Hematopoietic multipotent progenitor cell treated with erythropoietin and hydrocortisone succinate and interleukin-3 and kit ligand, for 4 days (in vitro differentiated cells): ENCODE results near the gene CHRNA3.

Experiments
- DNase-seq: peaks from one replicate; pipeline ENCODE4 v3.0.0-alpha.2; 2015

CHRNA3 gene

GRCh38 chr15:78620527-78621421, at the start of gene CHRNA3:
CHRNA3 (minus strand) TSS chr15:78620996; CDS start chr15:78620794, 202 bp downstream.
- no peak for DNase-seq

DNA sequence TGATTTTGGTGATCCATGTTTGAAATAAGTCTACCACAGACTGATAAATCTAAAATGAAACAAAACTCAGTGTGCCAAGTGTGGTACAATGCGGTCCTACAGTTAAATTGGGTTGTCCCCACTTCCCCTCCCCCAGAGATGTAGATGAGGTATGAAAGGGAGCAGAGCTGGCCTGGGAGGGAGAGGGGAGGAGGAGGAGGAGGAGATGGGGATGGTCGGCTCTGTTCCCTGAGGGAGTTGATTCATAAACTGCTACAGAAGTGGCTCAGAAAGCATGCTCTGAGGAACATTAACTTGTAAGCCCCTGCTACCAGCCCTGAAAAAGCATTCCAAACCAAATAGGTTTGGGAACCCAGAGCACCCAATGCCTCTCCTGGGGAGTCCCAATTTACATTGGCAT, 48.2 kb upstream of the CHRNA3 start:
- no peak for DNase-seq

DNA sequence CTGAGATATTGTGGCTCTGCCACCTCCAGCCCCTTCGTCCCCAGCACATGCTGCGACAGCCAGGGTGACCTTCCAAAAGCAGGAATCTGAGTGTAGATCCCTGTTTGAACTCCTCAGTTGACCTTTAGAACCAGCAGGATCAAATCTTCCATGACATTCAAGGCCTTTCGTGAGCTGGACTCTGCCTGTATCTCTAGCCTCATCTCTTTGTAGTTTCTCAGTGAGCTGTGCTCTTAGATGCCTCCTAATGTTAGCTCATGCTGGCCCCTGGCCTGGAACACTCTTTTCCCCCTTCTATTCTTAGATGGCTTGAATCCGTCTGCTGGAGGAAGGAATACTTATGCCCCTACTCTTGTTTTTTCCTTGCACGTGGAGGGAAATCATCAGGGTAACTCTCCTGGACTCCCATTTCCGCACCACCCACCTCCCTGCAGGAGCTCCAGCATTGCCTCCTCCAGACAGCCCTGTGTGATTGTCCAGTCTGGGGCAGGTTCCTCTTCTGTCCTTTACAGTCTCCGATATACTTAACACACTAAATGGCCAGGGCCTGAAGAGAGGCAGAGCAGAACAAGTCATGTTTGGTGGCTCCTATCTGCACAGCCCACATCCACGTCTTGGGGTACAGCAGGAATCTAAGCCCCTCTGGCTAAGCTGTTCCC, 46.9 kb upstream of the CHRNA3 start:
- DNase-seq = no peak

- DNase-seq = no peak
These were observed 45.2 kb upstream of the CHRNA3 start for GRCh38 chr15:78666010-78666409.

DNA sequence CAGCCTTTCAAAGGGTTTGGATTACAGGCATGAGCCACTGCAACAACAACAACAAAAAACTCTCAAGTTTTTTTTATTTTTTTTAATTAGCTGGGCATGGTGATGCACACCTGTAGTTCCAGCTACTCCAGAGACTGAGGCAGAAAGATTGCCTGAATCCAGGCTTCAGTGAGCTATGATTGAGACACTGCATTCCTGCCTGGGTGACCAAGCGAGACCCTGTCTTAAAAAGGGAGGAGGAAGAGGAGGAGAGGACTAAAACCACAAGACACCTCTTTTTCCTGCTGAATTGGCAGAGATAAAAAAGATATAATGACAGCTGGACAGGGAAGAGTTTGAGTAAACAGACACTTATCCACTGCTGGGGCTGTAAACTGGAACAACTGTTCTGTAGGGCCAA, 42.9 kb upstream of the CHRNA3 start:
- no peak for DNase-seq

- DNase-seq = no peak
These were observed 41.2 kb upstream of the CHRNA3 start for GRCh38 chr15:78662028-78662427.

GRCh38 chr15:78661001-78661400, 40.2 kb upstream of the CHRNA3 start:
- no peak for DNase-seq

- DNase-seq = no peak
These were observed 39.8 kb upstream of the CHRNA3 start for GRCh38 chr15:78660584-78660983.

DNA sequence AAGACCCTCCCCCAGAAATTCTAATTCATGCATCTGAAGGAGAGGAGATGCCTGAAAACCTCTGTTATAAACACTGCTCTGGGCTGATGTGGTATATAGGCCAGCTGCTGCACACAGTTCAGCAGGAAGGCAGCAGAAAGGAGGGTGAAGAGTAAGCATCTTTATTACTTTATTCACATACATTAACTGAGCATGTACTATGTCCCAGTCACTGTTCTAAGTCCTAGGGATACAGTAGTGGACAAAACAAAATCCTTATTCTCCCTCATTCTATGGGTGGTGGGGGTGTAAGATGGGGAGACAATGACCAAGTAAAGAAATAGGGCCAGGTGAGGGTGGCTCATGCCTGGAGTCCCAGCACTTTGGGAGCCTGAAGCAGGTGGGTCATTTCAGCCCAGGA, 38.0 kb upstream of the CHRNA3 start:
- DNase-seq = no peak

GRCh38 chr15:78654272-78654671, 33.5 kb upstream of the CHRNA3 start:
- DNase-seq = no peak

GRCh38 chr15:78651930-78652615, 31.3 kb upstream of the CHRNA3 start:
- no peak for DNase-seq

GRCh38 chr15:78651007-78651406, 30.2 kb upstream of the CHRNA3 start:
- DNase-seq = no peak

GRCh38 chr15:78650022-78650421, 29.2 kb upstream of the CHRNA3 start:
- DNase-seq = no peak

DNA sequence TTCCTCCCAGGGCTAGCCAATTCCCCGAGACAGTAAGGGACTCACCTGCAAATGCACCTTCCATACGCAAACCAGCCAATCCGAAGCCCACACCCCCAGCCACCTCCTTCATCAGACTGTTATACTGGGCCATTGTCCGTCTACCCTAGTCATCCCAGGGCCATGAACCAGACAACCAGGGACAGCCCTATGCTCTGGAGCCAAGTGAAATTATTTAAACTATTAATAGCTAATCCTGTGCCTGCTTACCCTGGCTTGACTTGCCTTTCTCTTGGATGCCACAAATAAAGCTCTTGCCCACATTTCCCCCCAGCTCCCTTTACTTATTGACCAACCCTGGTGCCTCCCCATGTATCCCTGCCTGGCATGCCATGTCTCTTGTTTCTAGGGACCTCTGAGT, 24.2 kb upstream of the CHRNA3 start:
- DNase-seq = no peak

GRCh38 chr15:78642331-78642730, 21.5 kb upstream of the CHRNA3 start:
- DNase-seq = no peak

DNA sequence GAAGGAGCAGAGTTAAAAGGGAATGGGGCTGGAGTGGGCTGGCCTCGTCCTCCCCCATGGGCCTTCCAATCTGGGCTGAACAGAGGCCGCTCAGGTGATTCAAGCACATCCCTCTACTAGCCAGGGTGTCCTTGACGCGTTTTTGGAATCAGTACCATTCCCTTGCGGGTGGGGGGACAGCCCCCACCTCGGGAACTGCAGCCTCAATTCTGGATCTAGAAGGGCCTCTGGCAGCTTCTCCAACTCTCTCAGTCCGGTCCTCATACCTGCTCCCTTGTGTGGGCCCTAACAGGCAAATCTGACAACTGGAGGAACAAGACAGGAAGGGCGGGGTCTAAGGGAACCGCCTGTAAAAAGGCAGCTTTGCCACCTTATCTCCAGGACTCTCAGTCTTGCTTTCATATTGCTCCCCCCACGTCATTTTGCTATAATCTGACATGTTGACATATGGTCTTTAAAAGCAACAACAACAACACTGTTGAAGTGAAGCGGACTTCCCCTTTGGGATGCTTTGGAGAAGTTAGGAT, 21.0 kb upstream of the CHRNA3 start:
- DNase-seq = peak; percentile 39

- peak; percentile 53 for DNase-seq
These were observed 20.4 kb upstream of the CHRNA3 start, which contains the start of gene CHRNB4 for GRCh38 chr15:78641102-78641748. CHRNB4 (minus strand) TSS chr15:78641210; CDS start chr15:78641133, 77 bp downstream.

GRCh38 chr15:78640527-78641101, 19.8 kb upstream of the CHRNA3 start:
- DNase-seq = no peak

GRCh38 chr15:78638658-78639314, 18.0 kb upstream of the CHRNA3 start:
- peak; percentile 80 for DNase-seq

GRCh38 chr15:78637776-78638435, 17.1 kb upstream of the CHRNA3 start:
- no peak for DNase-seq

GRCh38 chr15:78636378-78636859, 15.6 kb upstream of the CHRNA3 start:
- no peak for DNase-seq
